Activated CD4-positive, CD25-positive, alpha-beta regulatory T cell treated with anti-CD3 and anti-CD28 coated beads, Interleukin-2, amount 50 U/mL, for 24 hours (primary cell): ENCODE results near the gene ERFL.
"Not testable (repeated sequence)": the region's sequence is repeated elsewhere in the genome, so short reads cannot be mapped to it uniquely, and the experiment has no call there.

Source experiments
- ATAC-seq, 2 donors: fragments of 150-1000 bp; cut with Tn5 transposase; one replicate each; pipeline ENCODE4 v1.10.0; 2021; ENCODE audit warnings: mild to moderate bottlenecking in 1 of 2, moderate library complexity in 1 of 2

ERFL gene

GRCh38 chr19:41941410-41942202 lies 13.4 kb upstream of the ERFL start:
- no peak for ATAC-seq

GRCh38 chr19:41940731-41941409 lies 12.6 kb upstream of the ERFL start:
- no peak for ATAC-seq

GRCh38 chr19:41939861-41940730 lies 11.8 kb upstream of the ERFL start:
- ATAC-seq: peak in 1 of 2 donors; percentile 30

GRCh38 chr19:41939209-41939608 lies 11.0 kb upstream of the ERFL start:
- ATAC-seq: not testable (repeated sequence)

- no peak for ATAC-seq
Measured at GRCh38 chr19:41937525-41938468, 9.5 kb upstream of the ERFL start.

DNA sequence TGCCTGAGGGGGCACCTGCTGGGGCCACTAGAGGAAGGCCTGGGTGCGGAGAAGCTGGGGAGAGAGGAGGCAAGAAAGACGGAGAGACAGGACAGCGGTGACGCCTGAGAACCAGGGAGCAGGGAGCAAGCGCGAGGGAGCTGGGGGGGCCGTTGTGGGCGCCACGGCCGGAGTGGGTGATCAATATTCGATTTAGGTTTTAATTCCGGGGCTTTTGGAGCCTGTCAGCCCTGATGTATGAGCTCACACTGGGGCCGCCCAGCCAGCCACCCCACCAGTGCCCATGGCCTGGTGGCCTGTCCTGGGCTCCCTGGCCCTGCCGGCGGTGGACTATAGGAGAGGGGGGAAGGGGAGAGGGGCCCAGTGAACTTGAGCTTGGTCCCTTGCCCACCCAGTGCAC lies 8.7 kb upstream of the ERFL start:
- no peak for ATAC-seq

DNA sequence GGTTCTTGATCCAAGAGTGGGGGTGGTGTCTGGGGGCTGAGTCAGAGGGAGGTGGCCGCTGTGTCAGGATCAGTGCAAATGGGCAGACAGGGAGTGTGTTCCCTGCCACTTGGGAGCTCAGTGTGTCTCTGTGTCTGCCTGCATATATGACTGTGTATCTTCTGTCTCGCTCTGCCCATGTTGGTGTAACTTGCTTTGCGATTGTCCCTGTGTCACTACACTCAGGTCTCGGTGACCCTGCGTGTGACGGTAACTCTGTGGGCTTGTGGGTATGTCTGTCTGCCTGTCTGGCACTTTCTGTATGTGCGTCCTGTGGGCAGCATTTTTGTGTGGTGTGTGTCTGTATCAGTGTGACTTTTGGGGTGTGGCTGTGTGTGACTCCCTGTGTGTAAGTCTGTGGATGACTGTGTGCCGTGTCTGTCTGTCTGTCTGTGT lies 8.2 kb upstream of the ERFL start:
- peak; percentile 57 to 77 for ATAC-seq

- ATAC-seq: no peak
Measured at GRCh38 chr19:41935760-41936415, 7.6 kb upstream of the ERFL start.

GRCh38 chr19:41934849-41935374 lies 6.7 kb upstream of the ERFL start:
- peak; percentile 72 to 80 for ATAC-seq

GRCh38 chr19:41933693-41934426 lies 5.6 kb upstream of the ERFL start:
- ATAC-seq: no peak

DNA sequence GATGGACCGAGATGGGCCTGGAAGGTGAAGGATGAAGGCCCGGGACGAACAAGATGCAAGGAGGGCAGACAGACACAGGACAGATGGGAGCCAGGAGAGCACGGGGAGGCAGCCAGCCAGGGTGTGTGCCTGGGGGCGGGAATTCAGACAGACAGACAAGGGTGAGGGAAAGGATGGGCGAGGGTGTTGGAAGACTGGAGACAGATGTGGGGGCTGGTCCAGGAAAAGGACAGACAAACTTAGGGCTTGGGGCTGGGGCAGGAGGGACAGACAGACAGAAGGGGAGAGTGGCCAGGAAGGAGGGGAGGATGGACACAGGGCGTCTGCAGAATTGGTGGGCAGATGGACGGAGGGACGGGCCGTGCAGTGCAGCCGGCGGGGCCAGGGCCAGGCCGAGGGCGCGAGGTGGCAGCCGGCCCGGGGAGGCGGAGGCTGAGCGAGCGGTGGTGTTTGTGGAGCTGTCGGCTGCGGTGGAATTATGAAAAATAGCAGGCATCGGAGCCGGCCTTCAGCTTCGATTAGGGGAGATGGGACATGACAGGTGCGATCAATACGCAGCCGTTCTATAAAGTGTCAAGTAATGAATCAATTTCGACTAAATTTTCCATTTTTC lies 4.6 kb upstream of the ERFL start:
- ATAC-seq: no peak

- ATAC-seq: no peak
Measured at GRCh38 chr19:41932259-41932719, 4.0 kb upstream of the ERFL start.

DNA sequence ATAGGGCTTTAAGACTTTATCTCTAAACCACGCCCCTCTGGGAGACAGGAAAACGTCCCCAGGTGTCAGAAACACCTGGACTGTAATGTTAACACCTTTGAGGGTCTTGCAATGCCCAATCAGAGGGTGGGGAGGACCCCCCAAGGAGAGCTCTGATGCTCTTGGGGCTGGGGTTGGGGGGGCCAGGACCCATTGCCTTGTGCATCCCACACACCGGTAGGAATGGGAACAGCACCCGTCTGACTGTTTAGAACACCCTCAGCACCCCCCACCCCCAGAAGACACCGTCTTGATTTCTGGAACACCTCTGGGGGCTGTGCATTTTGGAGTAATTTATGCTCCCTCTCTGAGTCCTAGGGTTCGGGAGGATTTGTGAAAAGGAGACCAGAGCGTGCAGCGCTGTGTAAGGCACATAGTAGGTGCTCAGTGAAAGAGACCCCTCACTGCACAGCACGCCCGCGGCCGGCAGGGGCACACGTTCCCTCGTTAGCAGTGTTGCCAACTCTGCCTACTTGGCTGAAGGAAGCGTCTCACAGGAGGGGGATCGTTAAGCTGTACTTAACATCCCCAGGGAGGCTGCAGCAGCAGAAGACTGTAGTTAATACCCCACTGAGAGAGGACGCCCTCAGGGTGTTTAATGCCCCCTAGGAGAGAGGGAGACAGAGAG lies 2.8 kb upstream of the ERFL start:
- ATAC-seq: no peak

- ATAC-seq: no peak
Measured at GRCh38 chr19:41930322-41930722, 2.1 kb upstream of the ERFL start.

GRCh38 chr19:41929536-41930071 lies 1.4 kb upstream of the ERFL start:
- ATAC-seq: no peak

GRCh38 chr19:41928754-41929535 lies 696 bp upstream of the ERFL start:
- ATAC-seq: peak; percentile 65 to 67

DNA sequence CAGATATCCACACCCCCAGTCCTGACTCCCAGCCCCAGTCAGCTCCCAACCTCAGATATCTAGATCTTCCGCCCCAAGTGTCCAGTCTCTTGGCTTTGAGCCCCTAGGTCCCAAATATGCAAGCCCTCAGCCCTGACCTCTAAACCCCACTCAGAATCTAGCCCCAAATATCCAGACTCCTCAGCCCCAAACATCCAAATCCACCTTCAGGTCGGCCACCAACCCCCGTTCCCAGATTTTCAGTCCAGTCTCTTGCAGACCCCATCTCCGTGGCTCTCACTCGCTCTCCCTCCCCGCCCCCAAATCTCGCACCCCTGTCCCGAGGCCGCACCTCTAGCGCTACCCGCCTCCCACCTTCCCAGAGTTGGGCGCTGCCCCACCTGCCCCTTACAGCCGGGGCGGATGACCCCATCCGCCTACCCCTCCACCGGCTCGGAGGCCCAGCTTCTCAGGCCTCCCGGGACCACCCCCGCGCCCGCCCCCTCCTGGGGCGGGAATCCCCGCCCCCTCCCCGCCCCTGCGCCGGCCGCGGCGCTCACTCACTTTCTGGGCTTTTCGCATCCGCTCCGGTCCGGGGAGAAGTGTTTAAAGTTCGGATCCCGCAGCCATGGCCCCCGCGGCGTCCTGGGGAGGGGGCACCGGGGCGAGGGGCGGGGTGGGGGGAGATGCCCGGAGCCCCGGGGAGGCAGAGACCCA lies 604 bp downstream of the ERFL start:
- ATAC-seq: peak in 1 of 2 donors; percentile 12
